Endothelial cell of umbilical vein (primary cell): ENCODE data around the gene PLXNB3. TPM values are rescaled to one million over a fixed set of nuclear protein-coding genes. Genes with fewer than 3 reads are reported as not detected.

Experiments used
- BruUV-seq: library from RNA; stranded (reverse); fragments of 400-500 nt; replicated peaks from 2 replicates; lab custom pipeline; 2021; lab: Mats Ljungman, UMichigan
- CTCF ChIA-PET: fragments of 300-600, 350-600 bp; sonication (Branson Sonifier 250); formaldehyde crosslinking; loops from one replicate; lab custom pipeline; 2021; ENCODE audit warnings: antibody characterized with exemption, inconsistent platforms; lab: Charles Lee
- POLR2A ChIA-PET: fragments of 300-600, 350-600 bp; sonication (Branson Sonifier 250); formaldehyde crosslinking; loops from one replicate; lab custom pipeline; 2021; ENCODE audit warnings: antibody characterized with exemption, inconsistent platforms; lab: Charles Lee
- DNase-seq: peaks from one replicate; pipeline ENCODE4 v3.0.0-alpha.2; 2011; ENCODE audit warnings: low read depth, low spot score
- FAIRE-seq: peaks from 2 replicates; lab custom pipeline; 2011; peaks lifted over from hg19 to GRCh38; lab: Jason Lieb, UNC
- H2AFZ ChIP-seq: 2 replicates; pipeline ENCODE4 v1.6.0; 2012; ENCODE audit warnings: low read depth, low read length, control low read depth, inconsistent platforms
- H3K27ac ChIP-seq: 2 replicates; pipeline ENCODE4 v1.5.1; 2011; ENCODE audit warnings: low read depth, mild to moderate bottlenecking, control low read depth, low read length, moderate library complexity; ENCODE audit not compliant: insufficient read depth
- H3K27me3 ChIP-seq, 2 experiments: 2 replicates each; pipeline versions ENCODE4 v1.6.0 to v1.6.1; 2011; ENCODE audit warnings: low read length in 2 of 2, mixed read lengths in 1 of 2; ENCODE audit not compliant: control insufficient read depth in 2 of 2, insufficient read depth in 2 of 2
- H3K36me3 ChIP-seq, 2 experiments: 2 replicates in 1 of 2; 3 replicates in 1 of 2; pipeline ENCODE4 v1.5.1; 2011; ENCODE audit warnings: low read length in 2 of 2, mild to moderate bottlenecking in 1 of 2, moderate library complexity in 1 of 2; ENCODE audit not compliant: control insufficient read depth in 2 of 2, insufficient read depth in 2 of 2; ENCODE audit errors: extremely low read depth in 1 of 2
- H3K4me1 ChIP-seq: 3 replicates; pipeline ENCODE4 v1.5.1; 2011; ENCODE audit warnings: mild to moderate bottlenecking, low read length; ENCODE audit not compliant: control insufficient read depth, insufficient read depth; ENCODE audit errors: extremely low read depth
- H3K4me2 ChIP-seq: 2 replicates; pipeline ENCODE4 v1.6.1; 2011; ENCODE audit warnings: low read length, control low read depth, mixed read lengths; ENCODE audit not compliant: insufficient read depth
- H3K4me3 ChIP-seq, 3 experiments: fragments of 200-600 bp in 1 of 3; sonication (generic), shearing (Covaris generic) in 1 of 3; replicated peaks in 1 of 3; 2 replicates each; pipeline ENCODE4 v1.5.1; 2011 to 2016; ENCODE audit warnings: control low read depth in 3 of 3, low read length in 3 of 3, mild to moderate bottlenecking in 2 of 3, inconsistent platforms in 1 of 3, low read depth in 1 of 3, moderate library complexity in 1 of 3; ENCODE audit not compliant: insufficient read depth in 1 of 3
- H3K79me2 ChIP-seq: 2 replicates; pipeline ENCODE4 v1.6.0; 2012; ENCODE audit warnings: low read length, inconsistent platforms; ENCODE audit not compliant: control insufficient read depth, insufficient read depth
- H3K9ac ChIP-seq: replicated peaks from 2 replicates; pipeline ENCODE3; 2011; ENCODE audit warnings: low read length, control low read depth; ENCODE audit not compliant: insufficient read depth; ENCODE audit errors: extremely low read depth
- H3K9me1 ChIP-seq: replicated peaks from 3 replicates; pipeline ENCODE4 v1.6.0; 2011; ENCODE audit warnings: mild to moderate bottlenecking, low read length; ENCODE audit not compliant: control insufficient read depth, insufficient read depth; ENCODE audit errors: extremely low read depth
- H3K9me3 ChIP-seq: replicated peaks from 2 replicates; pipeline ENCODE4 v1.5.1; 2012; ENCODE audit warnings: low read length, inconsistent platforms; ENCODE audit not compliant: control insufficient read depth, insufficient read depth
- H4K20me1 ChIP-seq: replicated peaks from 2 replicates; pipeline ENCODE3; 2011; ENCODE audit warnings: mild to moderate bottlenecking, low read length; ENCODE audit not compliant: control insufficient read depth, insufficient read depth; ENCODE audit errors: extremely low read depth
- EZH2 ChIP-seq: IDR thresholded peaks from 2 replicates; pipeline ENCODE4 v1.6.1; 2012; ENCODE audit warnings: borderline replicate concordance, low read depth, mild to moderate bottlenecking, moderate library complexity, low read length, inconsistent platforms; ENCODE audit not compliant: severe bottlenecking
- FOS ChIP-seq: IDR thresholded peaks from 2 replicates; pipeline ENCODE4 v1.6.1; 2011; ENCODE audit warnings: mild to moderate bottlenecking, low read length, moderate library complexity, borderline replicate concordance; ENCODE audit not compliant: insufficient read depth
- GATA2 ChIP-seq: IDR thresholded peaks from 2 replicates; pipeline ENCODE4 v1.7.0; 2011; ENCODE audit warnings: low read depth, mild to moderate bottlenecking, moderate library complexity, mixed read lengths, low read length; ENCODE audit not compliant: insufficient read length, insufficient read depth
- JUN ChIP-seq: IDR thresholded peaks from 2 replicates; pipeline ENCODE4 v1.6.1; 2011; ENCODE audit warnings: borderline replicate concordance, low read depth; ENCODE audit not compliant: insufficient read length, insufficient read depth
- MAX ChIP-seq: IDR thresholded peaks from 2 replicates; pipeline ENCODE4 v1.6.1; 2011; ENCODE audit not compliant: insufficient read depth, insufficient read length
- MYC ChIP-seq: IDR thresholded peaks from one replicate; pipeline ENCODE4 v1.6.1; 2011; ENCODE audit warnings: mild to moderate bottlenecking, low read depth, low read length
- POLR2A ChIP-seq: IDR thresholded peaks from 2 replicates; pipeline ENCODE4 v1.6.1; 2012; ENCODE audit warnings: low read depth, mild to moderate bottlenecking, control low read depth, low read length
- POLR2AphosphoS5 ChIP-seq: IDR thresholded peaks from 2 replicates; pipeline ENCODE4 v1.6.1; 2012; ENCODE audit warnings: low read depth, mild to moderate bottlenecking, control low read depth, low read length, moderate library complexity; ENCODE audit not compliant: insufficient read depth
- dilution Hi-C: fragments of 300-500 bp; cut with MboI; formaldehyde crosslinking; loops from one replicate; pipeline ENCODE4 v1.15.0; 2019; ENCODE audit warnings: low sequenced_read_pairs; ENCODE audit not compliant: extremely low pct_ligation_motif_present
- intact Hi-C: fragments of 100-400 bp; cut with micrococcal nuclease; formaldehyde crosslinking; loops from one replicate; pipeline ENCODE4 v1.10.0; 2022
- polyA plus RNA-seq, 4 experiments: library from polyadenylated mRNA; depleted of rRNA in 3 of 4; stranded (reverse) in 3 of 4; unstranded in 1 of 4; fragments of >200 nt; gene quantifications; 2 replicates each; pipeline versions ENCODE4 v1.2.1 to v1.2.3, GENCODE V29; 2011 to 2012; ENCODE audit warnings: missing spikeins in 1 of 4
- total RNA-seq: library from RNA; stranded (reverse); gene quantifications from 2 replicates; pipeline ENCODE4 v1.2.3, GENCODE V29; 2021
- TF ChIP-seq, protein P1 (sequence below), 2 donors: IDR thresholded peaks; 1 replicate in 1 of 2; 2 replicates in 1 of 2; pipeline ENCODE4 v1.5.1; 2011; ENCODE audit warnings: low read length in 2 of 2, mild to moderate bottlenecking in 2 of 2, moderate library complexity in 2 of 2, control low read depth in 1 of 2, inconsistent platforms in 1 of 2, low read depth in 1 of 2; ENCODE audit not compliant: insufficient read depth in 1 of 2; ENCODE audit errors: extremely low read depth in 1 of 2

The PLXNB3 gene
- total and polyA plus RNA-seq, 2 donors (not counting 3 experiments of a cell fraction or from before 2014, with no cell fraction given): 19.0 to 31.4 TPM

- Histone ChIP-seq H3K4me3 (no peak overlapping the region), H3K36me3 (peaks cover 0 to 15% of the 10 kb centered on the region in 2 experiments), H3K9ac (no peak overlapping the region), H3K9me1 (no peaks in the 10 kb centered on the region), H3K27me3 (no peaks in the 10 kb centered on the region), H3K27ac (no peak overlapping the region), H2AFZ (no peak overlapping the region), H4K20me1 (no peaks in the 10 kb centered on the region), H3K9me3 (no peaks in the 10 kb centered on the region), H3K79me2 (no peaks in the 10 kb centered on the region), H3K4me1 (peaks cover 20% of the 10 kb centered on the region), H3K4me2 (no peak overlapping the region)
- no TSS peak for BruUV-seq
- ChIA-PET POLR2A (no interaction called here), CTCF (interaction anchor here (1.3 kb wide), 1 partner anchor 12 kb away, joined by 3 read pairs; no protein-coding TSS in a partner anchor)
- FAIRE-seq (no peak), DNase-seq (no peak)
- dilution Hi-C loops (no loop called here), intact Hi-C loops (loop anchor here (10.0 kb wide), 1 partner anchor 277 kb away; no protein-coding TSS in a partner anchor)
- TF ChIP-seq EZH2 (no peak), FOS (no peak), GATA2 (no peak), POLR2A (no peak), JUN (no peak), POLR2AphosphoS5 (no peak), MYC (no peak), MAX (no peak)
- TF ChIP-seq, protein P1, sequence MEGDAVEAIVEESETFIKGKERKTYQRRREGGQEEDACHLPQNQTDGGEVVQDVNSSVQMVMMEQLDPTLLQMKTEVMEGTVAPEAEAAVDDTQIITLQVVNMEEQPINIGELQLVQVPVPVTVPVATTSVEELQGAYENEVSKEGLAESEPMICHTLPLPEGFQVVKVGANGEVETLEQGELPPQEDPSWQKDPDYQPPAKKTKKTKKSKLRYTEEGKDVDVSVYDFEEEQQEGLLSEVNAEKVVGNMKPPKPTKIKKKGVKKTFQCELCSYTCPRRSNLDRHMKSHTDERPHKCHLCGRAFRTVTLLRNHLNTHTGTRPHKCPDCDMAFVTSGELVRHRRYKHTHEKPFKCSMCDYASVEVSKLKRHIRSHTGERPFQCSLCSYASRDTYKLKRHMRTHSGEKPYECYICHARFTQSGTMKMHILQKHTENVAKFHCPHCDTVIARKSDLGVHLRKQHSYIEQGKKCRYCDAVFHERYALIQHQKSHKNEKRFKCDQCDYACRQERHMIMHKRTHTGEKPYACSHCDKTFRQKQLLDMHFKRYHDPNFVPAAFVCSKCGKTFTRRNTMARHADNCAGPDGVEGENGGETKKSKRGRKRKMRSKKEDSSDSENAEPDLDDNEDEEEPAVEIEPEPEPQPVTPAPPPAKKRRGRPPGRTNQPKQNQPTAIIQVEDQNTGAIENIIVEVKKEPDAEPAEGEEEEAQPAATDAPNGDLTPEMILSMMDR (IDR thresholded peaks at IDR 0.05; ENCODE audit: extremely low read depth in 1 of 2, insufficient read depth in 1 of 2, low read depth in 1 of 2, low read length in 2 of 2): no peak
Measured at GRCh38 chrX:153767674-153768055, 3.6 kb downstream of the PLXNB3 start.
